Duodenal mucosa (tissue), 2 donors: ENCODE data around the gene IREB2.

Source experiments
- H3K27ac ChIP-seq: one replicate; pipeline ENCODE4 v1.7.0; 2013; ENCODE audit warnings: low read depth, low read length
- H3K27me3 ChIP-seq, 2 donors: one replicate each; pipeline ENCODE4 v1.7.0; 2013; ENCODE audit warnings: low read length in 2 of 2, control low read depth in 1 of 2; ENCODE audit not compliant: insufficient read depth in 2 of 2, control insufficient read depth in 1 of 2
- H3K36me3 ChIP-seq, 2 donors: one replicate each; pipeline ENCODE4 v1.7.0; 2013; ENCODE audit warnings: low read length in 2 of 2, control low read depth in 1 of 2; ENCODE audit not compliant: insufficient read depth in 2 of 2, control insufficient read depth in 1 of 2
- H3K4me1 ChIP-seq, 2 donors: one replicate each; pipeline ENCODE4 v1.7.0; 2013; ENCODE audit warnings: low read length in 2 of 2, control low read depth in 1 of 2; ENCODE audit not compliant: insufficient read depth in 2 of 2, control insufficient read depth in 1 of 2
- H3K4me3 ChIP-seq, 2 donors: one replicate each; pipeline ENCODE4 v1.7.0; 2013; ENCODE audit warnings: low read length in 2 of 2, low read depth in 1 of 2
- H3K9ac ChIP-seq, 2 donors: one replicate each; pipeline ENCODE4 v1.7.0; 2013; ENCODE audit warnings: low read length in 2 of 2, low read depth in 1 of 2
- H3K9me3 ChIP-seq, 2 donors: one replicate each; pipeline ENCODE4 v1.7.0; 2013; ENCODE audit warnings: low read length in 2 of 2, control low read depth in 1 of 2; ENCODE audit not compliant: control insufficient read depth in 1 of 2

Gene IREB2

GRCh38 chr15:78418686-78419085 is 19.3 kb upstream of the IREB2 start:
- Histone ChIP-seq H3K27ac (no peak overlapping the region), H3K9ac (no peak overlapping the region), H3K36me3 (no peaks in the 10 kb centered on the region), H3K27me3 (no peaks in the 10 kb centered on the region), H3K4me1 (peaks cover 36 to 50% of the 10 kb centered on the region in 2 donors), H3K9me3 (no peaks in the 10 kb centered on the region), H3K4me3 (no peak overlapping the region)

- H3K4me1 ChIP-seq = peaks cover 35 to 50% of the 10 kb centered on the region in 2 donors
- H3K9ac ChIP-seq = no peak overlapping the region
- no peak overlapping the region for H3K27ac ChIP-seq
- H3K4me3 ChIP-seq = no peak overlapping the region
- H3K27me3 ChIP-seq = no peaks in the 10 kb centered on the region
- H3K36me3 ChIP-seq = no peaks in the 10 kb centered on the region
- H3K9me3 ChIP-seq = no peaks in the 10 kb centered on the region
Observed at GRCh38 chr15:78419367-78419766, 18.6 kb upstream of the IREB2 start.

- no peak overlapping the region for H3K4me3 ChIP-seq
- no peak overlapping the region for H3K27ac ChIP-seq
- no peak overlapping the region for H3K9ac ChIP-seq
- H3K9me3 ChIP-seq = no peaks in the 10 kb centered on the region
- H3K4me1 ChIP-seq = peaks cover 28 to 44% of the 10 kb centered on the region in 2 donors
- H3K27me3 ChIP-seq = no peaks in the 10 kb centered on the region
- no peaks in the 10 kb centered on the region for H3K36me3 ChIP-seq
Observed at GRCh38 chr15:78420220-78420619, 17.8 kb upstream of the IREB2 start.

- Histone ChIP-seq H3K27me3 (no peaks in the 10 kb centered on the region), H3K4me3 (no peak overlapping the region), H3K9ac (no peak overlapping the region), H3K4me1 (peaks cover 27 to 38% of the 10 kb centered on the region in 2 donors), H3K9me3 (no peaks in the 10 kb centered on the region), H3K27ac (no peak overlapping the region), H3K36me3 (no peaks in the 10 kb centered on the region)
Observed at GRCh38 chr15:78420766-78421165, 17.2 kb upstream of the IREB2 start.

- Histone ChIP-seq H3K27me3 (no peaks in the 10 kb centered on the region), H3K9me3 (no peaks in the 10 kb centered on the region), H3K4me3 (no peak overlapping the region), H3K27ac (no peak overlapping the region), H3K4me1 (peaks cover 27 to 32% of the 10 kb centered on the region in 2 donors), H3K36me3 (no peaks in the 10 kb centered on the region), H3K9ac (no peak overlapping the region)
Observed at GRCh38 chr15:78421238-78421965, 16.6 kb upstream of the IREB2 start.

- Histone ChIP-seq H3K4me1 (peaks cover 18 to 19% of the 10 kb centered on the region in 2 donors), H3K9ac (no peak overlapping the region), H3K36me3 (no peaks in the 10 kb centered on the region), H3K27me3 (no peaks in the 10 kb centered on the region), H3K27ac (no peak overlapping the region), H3K4me3 (no peak overlapping the region), H3K9me3 (no peaks in the 10 kb centered on the region)
Observed at GRCh38 chr15:78422571-78423340, 15.3 kb upstream of the IREB2 start.

GRCh38 chr15:78424673-78425072 is 13.3 kb upstream of the IREB2 start:
- H3K4me1 ChIP-seq = peaks cover 6 to 10% of the 10 kb centered on the region in 2 donors
- no peaks in the 10 kb centered on the region for H3K27me3 ChIP-seq
- no peaks in the 10 kb centered on the region for H3K9me3 ChIP-seq
- no peaks in the 10 kb centered on the region for H3K36me3 ChIP-seq
- no peak overlapping the region for H3K4me3 ChIP-seq
- H3K27ac ChIP-seq = no peak overlapping the region
- no peak overlapping the region for H3K9ac ChIP-seq

GRCh38 chr15:78425643-78426042 is 12.4 kb upstream of the IREB2 start:
- Histone ChIP-seq H3K27me3 (no peaks in the 10 kb centered on the region), H3K36me3 (no peaks in the 10 kb centered on the region), H3K9ac (no peak overlapping the region), H3K4me3 (no peak overlapping the region), H3K4me1 (peaks cover 6 to 10% of the 10 kb centered on the region in 2 donors), H3K27ac (no peak overlapping the region), H3K9me3 (no peaks in the 10 kb centered on the region)

GRCh38 chr15:78426300-78426699 is 11.7 kb upstream of the IREB2 start:
- H3K27me3 ChIP-seq = no peaks in the 10 kb centered on the region
- H3K36me3 ChIP-seq = no peaks in the 10 kb centered on the region
- H3K4me1 ChIP-seq = peaks cover 6 to 10% of the 10 kb centered on the region in 2 donors
- no peak overlapping the region for H3K27ac ChIP-seq
- H3K9ac ChIP-seq = no peak overlapping the region
- no peaks in the 10 kb centered on the region for H3K9me3 ChIP-seq
- no peak overlapping the region for H3K4me3 ChIP-seq

- H3K4me3 ChIP-seq = no peak overlapping the region
- H3K9me3 ChIP-seq = no peaks in the 10 kb centered on the region
- no peaks in the 10 kb centered on the region for H3K36me3 ChIP-seq
- peaks cover 0 to under 1% of the 10 kb centered on the region in 2 donors for H3K4me1 ChIP-seq
- no peak overlapping the region for H3K9ac ChIP-seq
- H3K27me3 ChIP-seq = no peaks in the 10 kb centered on the region
- no peak overlapping the region for H3K27ac ChIP-seq
Observed at GRCh38 chr15:78427953-78428352, 10.1 kb upstream of the IREB2 start.
